ENCODE results near the gene SIPA1L3. TPM values are rescaled to one million over a fixed set of nuclear protein-coding genes. Genes with fewer than 3 reads are reported as not detected.

Gene SIPA1L3
- total and polyA plus RNA-seq, 8 donors = 2.9 to 211 (median 24.3) TPM

- Histone ChIP-seq H3K4me1 (no peaks in the 10 kb centered on the region), H3K27ac (no peak overlapping the region), H3K36me3 (peaks cover 11 to 76% (median 63%) of the 10 kb centered on the region in 4 donors), H3K27me3 (no peaks in the 10 kb centered on the region), H3K4me3 (no peak overlapping the region), H3K9me3 (no peaks in the 10 kb centered on the region)
- TF ChIP-seq POLR2AphosphoS5 (IDR thresholded peaks at IDR 0.05) = no peak
- TF ChIP-seq, protein P1, sequence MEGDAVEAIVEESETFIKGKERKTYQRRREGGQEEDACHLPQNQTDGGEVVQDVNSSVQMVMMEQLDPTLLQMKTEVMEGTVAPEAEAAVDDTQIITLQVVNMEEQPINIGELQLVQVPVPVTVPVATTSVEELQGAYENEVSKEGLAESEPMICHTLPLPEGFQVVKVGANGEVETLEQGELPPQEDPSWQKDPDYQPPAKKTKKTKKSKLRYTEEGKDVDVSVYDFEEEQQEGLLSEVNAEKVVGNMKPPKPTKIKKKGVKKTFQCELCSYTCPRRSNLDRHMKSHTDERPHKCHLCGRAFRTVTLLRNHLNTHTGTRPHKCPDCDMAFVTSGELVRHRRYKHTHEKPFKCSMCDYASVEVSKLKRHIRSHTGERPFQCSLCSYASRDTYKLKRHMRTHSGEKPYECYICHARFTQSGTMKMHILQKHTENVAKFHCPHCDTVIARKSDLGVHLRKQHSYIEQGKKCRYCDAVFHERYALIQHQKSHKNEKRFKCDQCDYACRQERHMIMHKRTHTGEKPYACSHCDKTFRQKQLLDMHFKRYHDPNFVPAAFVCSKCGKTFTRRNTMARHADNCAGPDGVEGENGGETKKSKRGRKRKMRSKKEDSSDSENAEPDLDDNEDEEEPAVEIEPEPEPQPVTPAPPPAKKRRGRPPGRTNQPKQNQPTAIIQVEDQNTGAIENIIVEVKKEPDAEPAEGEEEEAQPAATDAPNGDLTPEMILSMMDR (IDR thresholded peaks at IDR 0.05) = no peak
- TF ChIP-seq EP300 (IDR thresholded peaks at IDR 0.05) = no peak
- TF ChIP-seq POLR2A (IDR thresholded peaks at IDR 0.05) = no peak
- no peak for DNase-seq
- intact Hi-C loops (cut with DNase I; ENCODE audit: low total_unique reads) = no loop called here
- 69 to 78% (median 70%) methylated on average over 4 of the region's 4 CpGs for WGBS, 5 donors
Observed at GRCh38 chr19:38145623-38146022, 238.6 kb downstream of the SIPA1L3 start.

GRCh38 chr19:38148337-38148736, 241.3 kb downstream of the SIPA1L3 start:
- WGBS, 5 donors = 85 to 93% (median 87%) methylated on average over 9 of the region's 9 CpGs
- H3K4me1 ChIP-seq = no peaks in the 10 kb centered on the region

DNA sequence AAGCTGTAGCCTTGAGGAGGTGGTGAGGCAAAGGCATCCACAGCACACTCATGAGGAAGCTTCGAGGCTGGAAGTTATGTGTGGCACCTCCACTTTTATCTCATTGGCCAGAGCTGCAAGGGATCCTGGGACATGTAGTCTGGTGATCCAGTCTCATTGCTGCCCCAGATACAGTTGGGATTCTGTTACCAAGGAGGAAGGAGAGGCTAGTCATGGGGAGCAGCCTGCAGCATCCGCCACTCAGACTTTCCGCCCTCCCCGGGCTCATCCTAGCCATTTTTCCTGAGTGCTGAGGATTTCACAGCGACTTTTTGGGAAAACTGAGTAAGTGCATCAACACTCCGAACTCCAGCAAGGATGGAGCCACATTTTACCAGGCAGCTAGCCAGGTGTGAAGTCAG, 242.7 kb downstream of the SIPA1L3 start:
- WGBS, 5 donors = 79 to 85% (median 83%) methylated on average over 6 of the region's 6 CpGs
- Histone ChIP-seq H3K27ac (no peak overlapping the region), H3K9me3 (no peaks in the 10 kb centered on the region), H3K4me3 (no peak overlapping the region), H3K36me3 (peaks cover 16 to 85% (median 73%) of the 10 kb centered on the region in 4 donors), H3K27me3 (no peaks in the 10 kb centered on the region), H3K4me1 (no peaks in the 10 kb centered on the region)
- TF ChIP-seq, protein P1 (IDR thresholded peaks at IDR 0.05) = no peak
- TF ChIP-seq POLR2A (IDR thresholded peaks at IDR 0.05) (no peak), EP300 (IDR thresholded peaks at IDR 0.05) (no peak), POLR2AphosphoS5 (IDR thresholded peaks at IDR 0.05) (no peak)
- intact Hi-C loops (cut with DNase I; ENCODE audit: low total_unique reads) = no loop called here
- DNase-seq = no peak

More at GRCh38 chr19:38148337-38148736, 241.3 kb downstream of the SIPA1L3 start:
- DNase-seq = no peak
- TF ChIP-seq EP300 (IDR thresholded peaks at IDR 0.05) (no peak), POLR2AphosphoS5 (IDR thresholded peaks at IDR 0.05) (no peak), POLR2A (IDR thresholded peaks at IDR 0.05) (no peak)
- TF ChIP-seq, protein P1 (IDR thresholded peaks at IDR 0.05) = no peak
- H3K27me3 ChIP-seq = no peaks in the 10 kb centered on the region
- H3K27ac ChIP-seq = no peak overlapping the region
- H3K4me3 ChIP-seq = no peak overlapping the region
- H3K36me3 ChIP-seq = peaks cover 18 to 85% (median 72%) of the 10 kb centered on the region in 4 donors
- intact Hi-C loops (cut with DNase I; ENCODE audit: low total_unique reads) = no loop called here
- no peaks in the 10 kb centered on the region for H3K9me3 ChIP-seq

- TF ChIP-seq, protein P1 (IDR thresholded peaks at IDR 0.05) = no peak
- TF ChIP-seq POLR2AphosphoS5 (IDR thresholded peaks at IDR 0.05) (no peak), EP300 (IDR thresholded peaks at IDR 0.05) (no peak), POLR2A (IDR thresholded peaks at IDR 0.05) (no peak)
- intact Hi-C loops (cut with DNase I; ENCODE audit: low total_unique reads) = no loop called here
- H3K4me1 ChIP-seq = no peaks in the 10 kb centered on the region
- no peak overlapping the region for H3K27ac ChIP-seq
- no peaks in the 10 kb centered on the region for H3K27me3 ChIP-seq
- H3K4me3 ChIP-seq = no peak overlapping the region
- H3K36me3 ChIP-seq = peaks cover 14 to 84% (median 73%) of the 10 kb centered on the region in 4 donors
- 88 to 95% (median 93%) methylated on average over 9 of the region's 9 CpGs for WGBS, 5 donors
- DNase-seq = no peak
- no peaks in the 10 kb centered on the region for H3K9me3 ChIP-seq
Observed at GRCh38 chr19:38151242-38151641, 244.2 kb downstream of the SIPA1L3 start.
